ENCODE data around the gene CTNND1.

Gene CTNND1

GRCh38 chr11:57764566-57764965 lies 3.0 kb downstream of the CTNND1 start:
- no peaks in the 10 kb centered on the region for H3K36me3 ChIP-seq (ENCODE audit: control insufficient read depth, insufficient read depth, low read length)
- H3K4me1 ChIP-seq (ENCODE audit: control insufficient read depth, insufficient read depth, low read length) = peaks cover 10% of the 10 kb centered on the region
- peak overlapping the region; percentile 99 for H3K9ac ChIP-seq (ENCODE audit: low read length)
- no peaks in the 10 kb centered on the region for H3K9me3 ChIP-seq (ENCODE audit: control insufficient read depth, low read length)
- H3K27me3 ChIP-seq (ENCODE audit: control insufficient read depth, insufficient read depth, low read length) = no peaks in the 10 kb centered on the region
- H3K4me3 ChIP-seq (ENCODE audit: low read length) = peak overlapping the region; percentile 80

GRCh38 chr11:57764972-57765371 lies 3.4 kb downstream of the CTNND1 start:
- no peaks in the 10 kb centered on the region for H3K27me3 ChIP-seq (ENCODE audit: control insufficient read depth, insufficient read depth, low read length)
- H3K9me3 ChIP-seq (ENCODE audit: control insufficient read depth, low read length) = no peaks in the 10 kb centered on the region
- peak overlapping the region; percentile 99 for H3K9ac ChIP-seq (ENCODE audit: low read length)
- H3K4me1 ChIP-seq (ENCODE audit: control insufficient read depth, insufficient read depth, low read length) = peaks cover 10% of the 10 kb centered on the region
- peak overlapping the region; percentile 80 for H3K4me3 ChIP-seq (ENCODE audit: low read length)
- no peaks in the 10 kb centered on the region for H3K36me3 ChIP-seq (ENCODE audit: control insufficient read depth, insufficient read depth, low read length)

GRCh38 chr11:57770793-57771192 lies 9.2 kb downstream of the CTNND1 start:
- Histone ChIP-seq H3K36me3 (ENCODE audit: control insufficient read depth, insufficient read depth, low read length) (no peaks in the 10 kb centered on the region), H3K9ac (ENCODE audit: low read length) (no peak overlapping the region), H3K4me1 (ENCODE audit: control insufficient read depth, insufficient read depth, low read length) (peaks cover 49% of the 10 kb centered on the region), H3K4me3 (ENCODE audit: low read length) (no peak overlapping the region), H3K9me3 (ENCODE audit: control insufficient read depth, low read length) (no peaks in the 10 kb centered on the region), H3K27me3 (ENCODE audit: control insufficient read depth, insufficient read depth, low read length) (no peaks in the 10 kb centered on the region)

- H3K9ac ChIP-seq (ENCODE audit: low read length) = no peak overlapping the region
- H3K9me3 ChIP-seq (ENCODE audit: control insufficient read depth, low read length) = no peaks in the 10 kb centered on the region
- H3K4me1 ChIP-seq (ENCODE audit: control insufficient read depth, insufficient read depth, low read length) = peaks cover 55% of the 10 kb centered on the region
- H3K27me3 ChIP-seq (ENCODE audit: control insufficient read depth, insufficient read depth, low read length) = no peaks in the 10 kb centered on the region
- no peak overlapping the region for H3K4me3 ChIP-seq (ENCODE audit: low read length)
- no peaks in the 10 kb centered on the region for H3K36me3 ChIP-seq (ENCODE audit: control insufficient read depth, insufficient read depth, low read length)
Observed at GRCh38 chr11:57771365-57771764, 9.8 kb downstream of the CTNND1 start.

- Histone ChIP-seq H3K4me1 (ENCODE audit: control insufficient read depth, insufficient read depth, low read length) (peaks cover 63% of the 10 kb centered on the region), H3K4me3 (ENCODE audit: low read length) (no peak overlapping the region), H3K9ac (ENCODE audit: low read length) (no peak overlapping the region), H3K27me3 (ENCODE audit: control insufficient read depth, insufficient read depth, low read length) (no peaks in the 10 kb centered on the region), H3K36me3 (ENCODE audit: control insufficient read depth, insufficient read depth, low read length) (no peaks in the 10 kb centered on the region), H3K9me3 (ENCODE audit: control insufficient read depth, low read length) (no peaks in the 10 kb centered on the region)
Observed at GRCh38 chr11:57772562-57772961, 11.0 kb downstream of the CTNND1 start.

- H3K36me3 ChIP-seq (ENCODE audit: control insufficient read depth, insufficient read depth, low read length) = no peaks in the 10 kb centered on the region
- H3K4me1 ChIP-seq (ENCODE audit: control insufficient read depth, insufficient read depth, low read length) = peaks cover 65% of the 10 kb centered on the region
- H3K4me3 ChIP-seq (ENCODE audit: low read length) = no peak overlapping the region
- no peaks in the 10 kb centered on the region for H3K9me3 ChIP-seq (ENCODE audit: control insufficient read depth, low read length)
- no peaks in the 10 kb centered on the region for H3K27me3 ChIP-seq (ENCODE audit: control insufficient read depth, insufficient read depth, low read length)
- H3K9ac ChIP-seq (ENCODE audit: low read length) = no peak overlapping the region
Observed at GRCh38 chr11:57773026-57773598, 11.5 kb downstream of the CTNND1 start.

GRCh38 chr11:57775491-57775890 lies 13.9 kb downstream of the CTNND1 start:
- Histone ChIP-seq H3K4me3 (ENCODE audit: low read length) (no peak overlapping the region), H3K4me1 (ENCODE audit: control insufficient read depth, insufficient read depth, low read length) (peaks cover 89% of the 10 kb centered on the region), H3K9ac (ENCODE audit: low read length) (peak overlapping the region; percentile 5), H3K27me3 (ENCODE audit: control insufficient read depth, insufficient read depth, low read length) (no peaks in the 10 kb centered on the region), H3K36me3 (ENCODE audit: control insufficient read depth, insufficient read depth, low read length) (no peaks in the 10 kb centered on the region), H3K9me3 (ENCODE audit: control insufficient read depth, low read length) (no peaks in the 10 kb centered on the region)

GRCh38 chr11:57776031-57776521 lies 14.5 kb downstream of the CTNND1 start:
- no peaks in the 10 kb centered on the region for H3K9me3 ChIP-seq (ENCODE audit: control insufficient read depth, low read length)
- H3K36me3 ChIP-seq (ENCODE audit: control insufficient read depth, insufficient read depth, low read length) = no peaks in the 10 kb centered on the region
- no peaks in the 10 kb centered on the region for H3K27me3 ChIP-seq (ENCODE audit: control insufficient read depth, insufficient read depth, low read length)
- H3K9ac ChIP-seq (ENCODE audit: low read length) = peak overlapping the region; percentile 5
- H3K4me3 ChIP-seq (ENCODE audit: low read length) = no peak overlapping the region
- H3K4me1 ChIP-seq (ENCODE audit: control insufficient read depth, insufficient read depth, low read length) = peaks cover 92% of the 10 kb centered on the region

- Histone ChIP-seq H3K9ac (ENCODE audit: low read length) (no peak overlapping the region), H3K27me3 (ENCODE audit: control insufficient read depth, insufficient read depth, low read length) (no peaks in the 10 kb centered on the region), H3K4me3 (ENCODE audit: low read length) (no peak overlapping the region), H3K36me3 (ENCODE audit: control insufficient read depth, insufficient read depth, low read length) (no peaks in the 10 kb centered on the region), H3K4me1 (ENCODE audit: control insufficient read depth, insufficient read depth, low read length) (peaks cover 92% of the 10 kb centered on the region), H3K9me3 (ENCODE audit: control insufficient read depth, low read length) (no peaks in the 10 kb centered on the region)
Observed at GRCh38 chr11:57776577-57777210, 15.1 kb downstream of the CTNND1 start.

GRCh38 chr11:57777969-57778317 lies 16.3 kb downstream of the CTNND1 start:
- Histone ChIP-seq H3K9ac (ENCODE audit: low read length) (peak overlapping the region; percentile 72), H3K27me3 (ENCODE audit: control insufficient read depth, insufficient read depth, low read length) (no peaks in the 10 kb centered on the region), H3K36me3 (ENCODE audit: control insufficient read depth, insufficient read depth, low read length) (no peaks in the 10 kb centered on the region), H3K4me3 (ENCODE audit: low read length) (peak overlapping the region; percentile 1), H3K9me3 (ENCODE audit: control insufficient read depth, low read length) (no peaks in the 10 kb centered on the region), H3K4me1 (ENCODE audit: control insufficient read depth, insufficient read depth, low read length) (peaks cover 91% of the 10 kb centered on the region)

GRCh38 chr11:57778318-57779037 lies 16.9 kb downstream of the CTNND1 start:
- Histone ChIP-seq H3K9me3 (ENCODE audit: control insufficient read depth, low read length) (no peaks in the 10 kb centered on the region), H3K4me1 (ENCODE audit: control insufficient read depth, insufficient read depth, low read length) (peaks cover 90% of the 10 kb centered on the region), H3K4me3 (ENCODE audit: low read length) (peak overlapping the region; percentile 1), H3K36me3 (ENCODE audit: control insufficient read depth, insufficient read depth, low read length) (no peaks in the 10 kb centered on the region), H3K27me3 (ENCODE audit: control insufficient read depth, insufficient read depth, low read length) (no peaks in the 10 kb centered on the region), H3K9ac (ENCODE audit: low read length) (peak overlapping the region; percentile 72)

- Histone ChIP-seq H3K4me3 (ENCODE audit: low read length) (no peak overlapping the region), H3K4me1 (ENCODE audit: control insufficient read depth, insufficient read depth, low read length) (peaks cover 87% of the 10 kb centered on the region), H3K9me3 (ENCODE audit: control insufficient read depth, low read length) (no peaks in the 10 kb centered on the region), H3K36me3 (ENCODE audit: control insufficient read depth, insufficient read depth, low read length) (no peaks in the 10 kb centered on the region), H3K27me3 (ENCODE audit: control insufficient read depth, insufficient read depth, low read length) (no peaks in the 10 kb centered on the region), H3K9ac (ENCODE audit: low read length) (peak overlapping the region; percentile 72)
Observed at GRCh38 chr11:57779276-57779675, 17.7 kb downstream of the CTNND1 start.

All from mucosa of stomach (tissue), 1 donor.